Measurements from ENCODE around the gene ARMH4.

The ARMH4 gene

GRCh38 chr14:58152014-58152857 is at the start of gene ARMH4:
TSS of gene ARMH4 (minus strand) at chr14:58152213. CDS start at chr14:58139358, 12,855 bp downstream.
- Histone ChIP-seq H3K9ac (ENCODE audit: low read depth, low read length) (peak within 1 kb of the TSS; percentile 58; the same call in 1 of the 2 replicates), H3K27ac (ENCODE audit: low read depth, low read length) (peak within 1 kb of the TSS; percentile 27), H3K4me3 (ENCODE audit: low read depth, low read length) (peak within 1 kb of the TSS; percentile 74), H3K9me3 (ENCODE audit: control insufficient read depth, insufficient read depth, low read length) (no peaks in the 10 kb centered on the region), H3K4me1 (ENCODE audit: control insufficient read depth, insufficient read depth, low read length) (peaks cover 39% of the 10 kb centered on the region), H3K36me3 (ENCODE audit: control insufficient read depth, insufficient read depth, low read length) (no peaks in the 10 kb centered on the region), H3K27me3 (ENCODE audit: control insufficient read depth, insufficient read depth, low read length) (peaks cover 38% of the 10 kb centered on the region)

- Histone ChIP-seq H3K36me3 (ENCODE audit: control insufficient read depth, insufficient read depth, low read length) (peaks cover 12% of the 10 kb centered on the region), H3K9ac (ENCODE audit: low read depth, low read length) (peak overlapping the region; percentile 78), H3K9me3 (ENCODE audit: control insufficient read depth, insufficient read depth, low read length) (no peaks in the 10 kb centered on the region), H3K27me3 (ENCODE audit: control insufficient read depth, insufficient read depth, low read length) (no peaks in the 10 kb centered on the region), H3K4me1 (ENCODE audit: control insufficient read depth, insufficient read depth, low read length) (no peaks in the 10 kb centered on the region; the same call in 1 of the 2 replicates), H3K27ac (ENCODE audit: low read depth, low read length) (no peak overlapping the region), H3K4me3 (ENCODE audit: low read depth, low read length) (peak overlapping the region; percentile 96)
Measured at GRCh38 chr14:58200846-58201245, 48.8 kb upstream of the ARMH4 start.

- Histone ChIP-seq H3K9ac (ENCODE audit: low read depth, low read length) (peak overlapping the region; percentile 78), H3K4me3 (ENCODE audit: low read depth, low read length) (peak overlapping the region; percentile 96), H3K27me3 (ENCODE audit: control insufficient read depth, insufficient read depth, low read length) (no peaks in the 10 kb centered on the region), H3K4me1 (ENCODE audit: control insufficient read depth, insufficient read depth, low read length) (no peaks in the 10 kb centered on the region; the same call in 1 of the 2 replicates), H3K9me3 (ENCODE audit: control insufficient read depth, insufficient read depth, low read length) (no peaks in the 10 kb centered on the region), H3K27ac (ENCODE audit: low read depth, low read length) (peak overlapping the region; percentile 87), H3K36me3 (ENCODE audit: control insufficient read depth, insufficient read depth, low read length) (peaks cover 12% of the 10 kb centered on the region)
Measured at GRCh38 chr14:58200480-58200841, 48.4 kb upstream of the ARMH4 start.

GRCh38 chr14:58199726-58200479 is 47.9 kb upstream of the ARMH4 start, which contains the start of gene ACTR10:
TSS of gene ACTR10 (plus strand) at chr14:58200149. CDS start at chr14:58200218, 69 bp downstream.
- peak within 1 kb of the TSS; percentile 78 for H3K9ac ChIP-seq (ENCODE audit: low read depth, low read length)
- H3K36me3 ChIP-seq (ENCODE audit: control insufficient read depth, insufficient read depth, low read length): peaks cover 12% of the 10 kb centered on the region
- H3K27me3 ChIP-seq (ENCODE audit: control insufficient read depth, insufficient read depth, low read length): no peaks in the 10 kb centered on the region
- H3K4me1 ChIP-seq (ENCODE audit: control insufficient read depth, insufficient read depth, low read length): no peaks in the 10 kb centered on the region; the same call in 1 of the 2 replicates
- no peaks in the 10 kb centered on the region for H3K9me3 ChIP-seq (ENCODE audit: control insufficient read depth, insufficient read depth, low read length)
- peak within 1 kb of the TSS; percentile 96 for H3K4me3 ChIP-seq (ENCODE audit: low read depth, low read length)
- H3K27ac ChIP-seq (ENCODE audit: low read depth, low read length): peak within 1 kb of the TSS; percentile 87

- Histone ChIP-seq H3K9ac (ENCODE audit: low read depth, low read length) (no peak overlapping the region), H3K4me1 (ENCODE audit: control insufficient read depth, insufficient read depth, low read length) (no peaks in the 10 kb centered on the region; the same call in 1 of the 2 replicates), H3K27me3 (ENCODE audit: control insufficient read depth, insufficient read depth, low read length) (no peaks in the 10 kb centered on the region), H3K36me3 (ENCODE audit: control insufficient read depth, insufficient read depth, low read length) (no peaks in the 10 kb centered on the region; the same call in 1 of the 2 replicates), H3K9me3 (ENCODE audit: control insufficient read depth, insufficient read depth, low read length) (no peaks in the 10 kb centered on the region), H3K27ac (ENCODE audit: low read depth, low read length) (no peak overlapping the region), H3K4me3 (ENCODE audit: low read depth, low read length) (no peak overlapping the region)
Measured at GRCh38 chr14:58198086-58198485, 46.1 kb upstream of the ARMH4 start.

- no peak overlapping the region for H3K9ac ChIP-seq (ENCODE audit: low read depth, low read length)
- no peak overlapping the region for H3K27ac ChIP-seq (ENCODE audit: low read depth, low read length)
- no peaks in the 10 kb centered on the region for H3K36me3 ChIP-seq (ENCODE audit: control insufficient read depth, insufficient read depth, low read length)
- H3K4me3 ChIP-seq (ENCODE audit: low read depth, low read length): no peak overlapping the region
- no peaks in the 10 kb centered on the region for H3K9me3 ChIP-seq (ENCODE audit: control insufficient read depth, insufficient read depth, low read length)
- no peaks in the 10 kb centered on the region for H3K27me3 ChIP-seq (ENCODE audit: control insufficient read depth, insufficient read depth, low read length)
- no peaks in the 10 kb centered on the region; the same call in 1 of the 2 replicates for H3K4me1 ChIP-seq (ENCODE audit: control insufficient read depth, insufficient read depth, low read length)
Measured at GRCh38 chr14:58196198-58196597, 44.2 kb upstream of the ARMH4 start.

GRCh38 chr14:58193542-58193941 is 41.5 kb upstream of the ARMH4 start:
- no peak overlapping the region for H3K9ac ChIP-seq (ENCODE audit: low read depth, low read length)
- H3K27me3 ChIP-seq (ENCODE audit: control insufficient read depth, insufficient read depth, low read length): no peaks in the 10 kb centered on the region
- H3K27ac ChIP-seq (ENCODE audit: low read depth, low read length): no peak overlapping the region
- no peak overlapping the region for H3K4me3 ChIP-seq (ENCODE audit: low read depth, low read length)
- H3K36me3 ChIP-seq (ENCODE audit: control insufficient read depth, insufficient read depth, low read length): no peaks in the 10 kb centered on the region
- no peaks in the 10 kb centered on the region for H3K9me3 ChIP-seq (ENCODE audit: control insufficient read depth, insufficient read depth, low read length)
- H3K4me1 ChIP-seq (ENCODE audit: control insufficient read depth, insufficient read depth, low read length): no peaks in the 10 kb centered on the region

GRCh38 chr14:58191763-58192601 is 40.0 kb upstream of the ARMH4 start:
- Histone ChIP-seq H3K27me3 (ENCODE audit: control insufficient read depth, insufficient read depth, low read length) (no peaks in the 10 kb centered on the region), H3K27ac (ENCODE audit: low read depth, low read length) (no peak overlapping the region), H3K4me3 (ENCODE audit: low read depth, low read length) (no peak overlapping the region), H3K9ac (ENCODE audit: low read depth, low read length) (no peak overlapping the region), H3K36me3 (ENCODE audit: control insufficient read depth, insufficient read depth, low read length) (no peaks in the 10 kb centered on the region), H3K4me1 (ENCODE audit: control insufficient read depth, insufficient read depth, low read length) (no peaks in the 10 kb centered on the region), H3K9me3 (ENCODE audit: control insufficient read depth, insufficient read depth, low read length) (no peaks in the 10 kb centered on the region)

- Histone ChIP-seq H3K4me1 (ENCODE audit: control insufficient read depth, insufficient read depth, low read length) (no peaks in the 10 kb centered on the region), H3K9me3 (ENCODE audit: control insufficient read depth, insufficient read depth, low read length) (no peaks in the 10 kb centered on the region), H3K4me3 (ENCODE audit: low read depth, low read length) (no peak overlapping the region), H3K27me3 (ENCODE audit: control insufficient read depth, insufficient read depth, low read length) (no peaks in the 10 kb centered on the region), H3K27ac (ENCODE audit: low read depth, low read length) (no peak overlapping the region), H3K9ac (ENCODE audit: low read depth, low read length) (no peak overlapping the region), H3K36me3 (ENCODE audit: control insufficient read depth, insufficient read depth, low read length) (no peaks in the 10 kb centered on the region)
Measured at GRCh38 chr14:58189176-58189575, 37.2 kb upstream of the ARMH4 start.

- H3K9ac ChIP-seq (ENCODE audit: low read depth, low read length): no peak overlapping the region
- H3K36me3 ChIP-seq (ENCODE audit: control insufficient read depth, insufficient read depth, low read length): no peaks in the 10 kb centered on the region
- H3K9me3 ChIP-seq (ENCODE audit: control insufficient read depth, insufficient read depth, low read length): no peaks in the 10 kb centered on the region
- H3K4me1 ChIP-seq (ENCODE audit: control insufficient read depth, insufficient read depth, low read length): 0 out of 2 replicates have a peak, but pooled peaks cover 3% of the 10 kb centered on the region
- H3K27me3 ChIP-seq (ENCODE audit: control insufficient read depth, insufficient read depth, low read length): no peaks in the 10 kb centered on the region
- H3K27ac ChIP-seq (ENCODE audit: low read depth, low read length): no peak overlapping the region
- H3K4me3 ChIP-seq (ENCODE audit: low read depth, low read length): no peak overlapping the region
Measured at GRCh38 chr14:58177125-58177524, 25.1 kb upstream of the ARMH4 start.
